ENCODE measurements around the gene PSMD4.
"Not testable (repeated sequence)": the region's sequence is repeated elsewhere in the genome, so short reads cannot be mapped to it uniquely, and the experiment has no call there.

PSMD4 gene

DNA sequence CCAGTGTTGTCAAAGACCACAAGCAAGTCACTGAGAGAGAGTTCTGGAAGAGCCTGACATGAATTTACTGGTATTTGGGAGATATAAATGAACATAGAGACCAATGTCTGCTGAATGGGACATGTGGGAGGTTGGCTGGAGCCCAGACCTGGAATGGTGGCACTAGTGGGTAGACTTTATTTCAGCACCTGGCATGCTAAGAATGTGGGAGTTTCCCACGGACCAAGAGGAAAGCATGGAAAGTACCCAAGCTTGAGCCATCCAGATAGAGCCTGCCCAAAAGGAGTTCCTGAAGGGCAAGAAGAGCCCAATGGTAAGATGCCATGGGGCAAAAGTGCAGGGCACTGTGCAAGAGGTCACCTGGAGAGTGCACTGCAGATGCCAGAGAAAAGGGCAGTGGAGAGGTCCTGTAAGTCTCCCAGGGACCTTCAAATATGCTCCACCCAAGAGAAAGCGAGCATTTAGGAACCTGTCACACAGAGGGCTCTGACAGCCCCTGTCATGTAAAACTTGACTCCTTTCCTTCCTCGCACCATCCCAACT, 19.5 kb downstream of the PSMD4 start:
- DNase-seq (ENCODE audit: low read depth, low spot score): no peak

DNA sequence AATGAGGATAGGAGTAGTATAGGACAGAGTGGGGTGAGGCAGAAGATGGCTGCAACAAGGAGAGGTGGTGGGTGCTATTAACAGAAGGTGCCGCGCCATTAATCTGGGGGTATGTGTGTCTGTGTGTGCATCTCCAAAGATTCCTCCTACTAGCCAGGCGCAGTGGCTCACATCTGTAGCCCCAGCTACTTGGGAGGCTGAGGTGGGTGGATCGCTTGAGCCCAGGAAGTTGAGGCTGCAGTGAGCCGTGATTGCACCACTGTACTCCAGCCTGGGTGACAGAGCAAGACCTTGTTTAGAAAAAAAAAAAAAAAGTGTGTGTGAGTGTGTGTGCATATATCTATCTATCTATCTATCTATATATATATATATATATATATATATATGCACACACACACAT, 20.8 kb downstream of the PSMD4 start:
- not testable (repeated sequence) for DNase-seq (ENCODE audit: low read depth, low spot score)

- DNase-seq (ENCODE audit: low read depth, low spot score): no peak
Observed at GRCh38 chr1:151277249-151277648, 22.7 kb downstream of the PSMD4 start.

DNA sequence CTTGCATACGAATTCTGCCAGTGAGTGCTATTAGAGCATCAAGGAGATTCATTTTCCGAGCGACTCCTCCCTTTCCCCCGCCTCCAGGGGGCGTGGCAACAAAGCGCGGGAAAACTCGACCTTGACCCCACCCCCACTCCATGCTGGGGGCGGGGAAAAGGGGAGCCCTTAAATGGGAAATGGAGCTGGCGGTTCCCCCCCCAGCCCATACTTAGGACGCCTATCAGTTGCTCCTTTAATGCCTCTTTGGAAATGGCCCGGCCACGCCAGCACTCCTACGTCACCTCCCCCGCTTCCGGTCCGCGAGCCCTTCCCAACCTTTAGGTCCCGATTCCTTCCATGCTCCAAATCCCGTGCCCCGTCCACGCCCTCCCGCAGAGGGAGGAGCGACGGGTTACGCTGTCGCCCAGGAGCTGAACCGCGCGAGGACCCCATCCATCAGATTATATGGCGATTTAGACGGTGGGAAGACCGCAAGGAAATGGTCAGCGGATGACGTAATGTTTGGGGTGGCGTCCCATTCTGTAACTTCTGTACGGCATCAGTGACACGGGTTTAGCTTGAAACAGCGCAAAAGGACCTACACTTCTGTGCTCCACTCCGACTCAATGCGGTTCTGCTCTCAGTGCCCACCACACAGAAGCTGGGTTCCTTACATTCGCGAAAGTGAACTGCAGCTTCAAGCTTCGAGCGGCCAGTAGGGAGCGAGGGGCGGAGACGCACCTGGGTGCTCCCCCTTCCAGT, 26.9 kb downstream of the PSMD4 start:
- DNase-seq (ENCODE audit: low read depth, low spot score): peak; percentile 94

- peak; percentile 100 for DNase-seq (ENCODE audit: low read depth, low spot score)
Observed at GRCh38 chr1:151281969-151282882, 27.7 kb downstream of the PSMD4 start, which contains the start of gene ZNF687. ZNF687 (plus strand) TSS chr1:151282299; CDS start chr1:151286292, 3,993 bp downstream.

DNA sequence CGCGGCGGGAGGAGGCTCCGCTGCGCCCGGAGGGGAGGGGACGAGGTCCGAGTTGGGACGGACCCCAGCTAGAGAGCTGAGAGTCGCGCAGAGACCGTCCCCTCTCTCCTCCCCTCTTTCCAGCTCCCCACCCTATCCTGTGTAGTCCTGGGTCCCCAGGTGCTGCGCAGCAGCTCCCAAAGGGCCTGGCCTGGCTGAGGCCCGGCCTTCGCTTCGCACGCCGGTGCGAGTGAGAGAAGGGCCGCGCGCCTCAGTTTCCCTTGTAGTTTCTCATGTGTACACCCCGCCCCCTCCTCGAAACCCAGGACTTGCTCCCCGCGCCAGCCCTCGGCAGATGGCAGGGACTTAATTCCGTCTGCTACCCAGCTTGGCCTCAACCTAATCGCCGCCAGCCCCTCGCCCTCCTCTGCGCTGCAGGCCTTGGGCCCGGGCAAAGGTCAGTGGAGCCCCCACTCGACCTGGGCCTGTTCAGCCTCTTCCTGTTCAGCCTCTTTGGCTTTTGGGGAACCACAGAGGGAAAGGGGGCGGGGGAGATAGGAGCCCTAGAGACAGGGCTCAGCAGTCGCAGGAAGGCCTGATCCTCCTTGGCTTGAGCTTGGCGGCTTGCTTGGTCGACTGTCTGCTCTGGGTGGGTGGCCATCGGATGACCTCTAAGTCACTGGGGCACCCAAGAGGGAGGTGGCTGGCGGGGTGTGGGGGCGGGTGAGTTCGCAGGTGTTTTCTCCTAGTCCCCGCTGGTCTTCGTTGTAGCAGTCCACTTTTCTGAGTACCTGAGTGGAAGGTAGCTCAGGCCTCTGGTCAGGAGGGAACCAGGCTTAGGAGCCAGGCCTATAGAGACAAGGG, 28.6 kb downstream of the PSMD4 start:
- no peak for DNase-seq (ENCODE audit: low read depth, low spot score)

DNA sequence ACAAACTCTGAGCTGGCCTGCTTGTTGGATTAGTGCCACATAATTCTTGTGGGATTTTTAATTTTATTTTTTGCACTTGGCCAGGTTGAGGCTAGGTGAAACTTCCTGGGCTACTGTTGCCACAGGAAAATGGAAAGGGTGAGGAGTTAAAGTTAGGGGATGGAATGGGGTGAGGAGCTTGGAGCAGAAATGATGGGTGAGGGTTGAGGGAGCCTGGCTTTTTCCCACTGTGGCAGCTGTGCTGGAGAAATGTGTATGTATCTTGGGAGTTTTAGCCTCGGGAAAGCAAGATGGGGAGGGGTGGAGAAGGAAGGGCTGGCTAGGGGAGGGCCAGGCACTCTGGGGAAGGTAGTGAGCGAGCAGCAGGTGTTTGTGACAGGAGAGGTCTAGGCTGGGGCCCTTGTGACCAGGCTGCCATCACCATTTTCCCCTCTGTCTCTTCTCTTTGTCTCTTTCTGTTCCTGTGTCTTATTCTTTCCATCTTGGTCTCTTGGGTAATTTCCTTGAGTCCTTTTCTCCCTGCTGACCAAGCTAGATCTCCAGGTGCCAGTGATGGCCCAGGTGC, 29.6 kb downstream of the PSMD4 start:
- no peak for DNase-seq (ENCODE audit: low read depth, low spot score)

- no peak for DNase-seq (ENCODE audit: low read depth, low spot score)
Observed at GRCh38 chr1:151286619-151287340, 32.2 kb downstream of the PSMD4 start.

DNA sequence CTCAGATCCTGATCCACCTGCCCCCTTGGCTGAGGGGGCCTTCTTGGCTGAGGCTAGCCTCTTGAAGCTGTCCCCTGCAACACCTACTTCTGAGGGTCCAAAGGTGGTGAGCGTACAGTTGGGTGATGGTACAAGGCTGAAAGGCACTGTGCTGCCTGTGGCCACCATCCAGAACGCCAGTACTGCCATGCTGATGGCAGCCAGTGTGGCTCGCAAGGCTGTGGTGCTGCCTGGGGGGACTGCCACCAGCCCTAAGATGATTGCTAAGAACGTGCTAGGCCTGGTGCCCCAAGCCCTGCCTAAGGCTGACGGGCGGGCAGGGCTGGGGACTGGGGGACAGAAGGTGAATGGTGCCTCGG, 32.8 kb downstream of the PSMD4 start:
- DNase-seq (ENCODE audit: low read depth, low spot score): no peak

DNA sequence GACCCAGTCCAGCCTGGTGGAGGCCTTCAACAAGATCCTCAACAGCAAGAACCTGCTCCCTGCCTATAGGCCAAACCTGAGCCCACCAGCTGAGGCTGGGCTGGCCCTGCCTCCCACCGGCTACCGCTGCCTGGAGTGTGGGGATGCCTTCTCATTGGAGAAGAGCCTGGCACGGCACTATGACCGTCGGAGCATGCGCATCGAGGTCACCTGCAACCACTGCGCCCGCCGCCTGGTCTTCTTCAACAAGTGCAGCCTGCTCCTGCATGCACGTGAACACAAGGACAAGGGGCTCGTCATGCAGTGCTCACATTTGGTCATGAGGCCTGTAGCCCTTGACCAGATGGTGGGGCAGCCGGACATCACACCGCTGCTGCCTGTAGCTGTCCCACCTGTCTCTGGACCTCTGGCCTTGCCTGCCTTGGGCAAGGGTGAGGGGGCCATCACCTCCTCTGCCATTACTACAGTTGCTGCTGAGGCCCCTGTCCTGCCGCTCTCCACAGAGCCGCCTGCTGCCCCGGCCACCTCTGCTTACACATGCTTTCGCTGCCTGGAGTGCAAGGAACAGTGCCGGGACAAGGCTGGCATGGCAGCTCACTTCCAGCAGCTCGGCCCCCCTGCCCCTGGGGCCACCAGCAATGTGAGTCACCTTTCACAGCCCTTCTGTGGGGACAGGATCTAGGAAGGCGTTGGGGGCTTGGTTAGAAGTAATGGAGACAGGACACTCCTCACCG, 33.4 kb downstream of the PSMD4 start:
- no peak for DNase-seq (ENCODE audit: low read depth, low spot score)

GRCh38 chr1:151288502-151288901, 34.0 kb downstream of the PSMD4 start:
- DNase-seq (ENCODE audit: low read depth, low spot score): no peak

DNA sequence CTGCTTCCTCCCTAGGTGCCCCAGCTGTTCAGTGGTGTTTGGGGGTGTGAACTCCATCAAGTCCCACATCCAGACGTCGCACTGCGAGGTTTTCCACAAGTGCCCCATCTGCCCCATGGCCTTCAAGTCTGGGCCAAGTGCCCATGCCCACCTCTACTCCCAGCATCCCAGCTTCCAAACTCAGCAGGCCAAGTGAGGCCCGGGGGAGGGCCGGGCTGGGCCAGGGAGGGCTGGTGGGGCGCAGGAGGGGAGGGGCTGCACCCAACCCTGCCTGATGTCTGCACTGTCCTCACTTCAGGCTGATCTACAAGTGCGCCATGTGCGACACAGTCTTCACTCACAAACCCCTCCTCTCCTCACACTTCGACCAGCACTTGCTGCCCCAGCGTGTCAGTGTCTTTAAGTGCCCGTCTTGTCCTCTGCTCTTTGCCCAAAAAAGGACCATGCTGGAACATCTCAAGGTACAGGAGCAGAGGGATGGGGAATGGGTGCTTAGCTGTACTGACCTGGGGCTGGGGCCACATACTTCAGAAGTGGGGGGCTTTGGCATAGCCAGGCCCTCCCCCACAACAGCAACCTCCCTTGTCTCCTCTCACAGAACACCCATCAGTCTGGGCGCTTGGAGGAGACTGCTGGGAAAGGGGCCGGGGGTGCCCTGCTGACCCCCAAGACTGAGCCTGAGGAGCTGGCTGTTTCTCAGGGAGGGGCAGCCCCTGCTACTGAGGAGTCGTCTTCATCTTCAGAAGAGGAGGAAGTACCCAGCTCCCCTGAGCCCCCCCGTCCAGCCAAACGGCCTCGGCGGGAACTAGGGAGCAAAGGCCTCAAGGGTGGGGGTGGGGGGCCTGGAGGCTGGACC, 34.8 kb downstream of the PSMD4 start:
- DNase-seq (ENCODE audit: low read depth, low spot score): no peak

DNA sequence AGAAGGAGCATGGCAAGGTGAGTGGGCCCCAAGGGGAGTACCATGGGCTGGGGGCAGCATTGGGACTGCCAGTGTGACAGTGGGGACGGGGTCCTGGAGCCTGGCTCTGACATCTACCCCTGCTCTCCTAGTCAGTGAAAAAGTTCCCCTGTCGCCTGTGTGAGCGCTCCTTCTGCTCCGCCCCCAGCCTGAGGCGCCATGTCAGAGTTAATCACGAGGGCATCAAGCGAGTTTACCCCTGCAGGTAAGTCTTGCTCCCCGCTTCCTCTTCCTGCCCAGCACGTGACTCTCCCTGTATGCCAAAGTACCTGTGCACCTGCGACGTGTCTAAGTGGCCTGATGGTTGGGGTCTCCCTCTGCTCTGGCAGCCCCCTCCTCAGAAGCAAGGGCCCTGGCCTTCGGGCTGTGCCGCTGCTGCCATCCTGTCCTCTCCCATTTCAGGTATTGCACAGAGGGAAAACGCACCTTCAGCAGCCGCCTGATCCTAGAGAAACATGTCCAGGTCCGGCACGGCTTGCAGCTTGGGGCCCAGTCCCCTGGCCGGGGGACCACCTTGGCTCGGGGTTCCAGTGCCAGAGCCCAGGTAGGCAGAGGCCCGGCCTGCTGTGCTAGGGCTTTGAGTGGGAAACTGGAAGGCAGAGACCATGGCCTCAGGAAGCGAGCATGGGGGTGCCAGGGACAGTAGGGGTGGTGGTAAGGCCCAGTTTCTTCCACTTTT, 35.6 kb downstream of the PSMD4 start:
- no peak for DNase-seq (ENCODE audit: low read depth, low spot score)

DNA sequence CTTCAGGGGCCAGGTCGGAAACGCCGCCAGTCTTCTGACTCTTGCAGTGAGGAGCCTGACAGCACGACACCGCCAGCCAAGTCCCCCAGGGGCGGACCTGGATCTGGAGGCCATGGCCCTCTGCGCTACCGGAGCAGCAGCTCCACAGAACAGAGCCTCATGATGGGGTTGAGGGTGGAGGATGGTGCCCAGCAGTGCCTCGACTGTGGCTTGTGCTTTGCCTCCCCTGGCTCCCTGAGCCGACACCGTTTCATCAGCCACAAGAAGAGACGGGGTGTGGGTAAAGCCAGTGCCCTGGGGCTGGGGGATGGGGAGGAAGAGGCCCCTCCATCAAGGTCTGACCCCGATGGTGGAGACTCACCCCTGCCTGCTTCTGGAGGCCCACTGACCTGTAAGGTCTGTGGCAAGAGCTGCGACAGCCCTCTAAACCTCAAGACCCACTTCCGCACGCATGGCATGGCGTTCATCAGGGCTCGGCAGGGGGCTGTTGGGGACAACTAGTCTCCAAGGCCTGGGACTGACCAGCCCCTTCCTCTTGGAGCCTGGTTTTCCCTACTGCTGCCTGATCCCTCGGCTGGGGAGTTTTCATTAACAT, 36.3 kb downstream of the PSMD4 start:
- no peak for DNase-seq (ENCODE audit: low read depth, low spot score)

GRCh38 chr1:151292207-151293030, 37.9 kb downstream of the PSMD4 start:
- DNase-seq (ENCODE audit: low read depth, low spot score): no peak

DNA sequence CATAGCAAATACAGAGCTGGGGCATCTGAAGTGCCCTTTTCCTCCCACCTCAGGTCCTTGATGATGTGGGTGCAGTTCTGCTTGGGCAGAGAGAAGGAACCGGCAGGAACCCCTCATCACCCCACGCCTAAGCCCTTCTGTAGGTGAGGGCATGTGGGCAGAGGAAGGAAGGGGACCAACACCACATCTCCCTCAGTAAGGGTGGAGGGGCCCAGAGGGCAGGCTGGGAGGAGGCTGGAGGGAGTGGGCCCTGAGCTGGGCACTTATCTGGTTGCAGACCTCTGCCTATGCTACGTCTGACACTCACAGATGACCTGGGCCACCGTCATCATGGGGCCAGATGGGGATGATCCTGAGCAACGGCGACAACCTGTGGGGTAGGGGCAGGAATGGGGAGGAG, 38.6 kb downstream of the PSMD4 start:
- no peak for DNase-seq (ENCODE audit: low read depth, low spot score)
